ENCODE data around the gene CASZ1. TPM values are rescaled to one million over a fixed set of nuclear protein-coding genes. Genes with fewer than 3 reads are reported as not detected.

The CASZ1 gene
- polyA plus RNA-seq, 1 experiment, result 0.06 TPM

GRCh38 chr1:10685196-10685807 is 111.1 kb downstream of the CASZ1 start:
- no peak for TF ChIP-seq CTCF (IDR thresholded peaks at IDR 0.05; ENCODE audit: low read depth, low read length)
- peaks cover 11% of the 10 kb centered on the region for H3K27me3 ChIP-seq (ENCODE audit: control insufficient read depth, insufficient read depth, low read length)
- H3K27ac ChIP-seq (ENCODE audit: low read depth, low read length), result no peak overlapping the region
- no peak overlapping the region for H3K4me3 ChIP-seq (ENCODE audit: low read depth, low read length)
- no peaks in the 10 kb centered on the region; the same call in 1 of the 2 replicates for H3K9me3 ChIP-seq (ENCODE audit: control insufficient read depth, insufficient read depth, low read length)
- ChIA-PET POLR2A (no interaction called here), CTCF (no interaction called here)
- no peak for DNase-seq (ENCODE audit: low read depth, low spot score)

DNA sequence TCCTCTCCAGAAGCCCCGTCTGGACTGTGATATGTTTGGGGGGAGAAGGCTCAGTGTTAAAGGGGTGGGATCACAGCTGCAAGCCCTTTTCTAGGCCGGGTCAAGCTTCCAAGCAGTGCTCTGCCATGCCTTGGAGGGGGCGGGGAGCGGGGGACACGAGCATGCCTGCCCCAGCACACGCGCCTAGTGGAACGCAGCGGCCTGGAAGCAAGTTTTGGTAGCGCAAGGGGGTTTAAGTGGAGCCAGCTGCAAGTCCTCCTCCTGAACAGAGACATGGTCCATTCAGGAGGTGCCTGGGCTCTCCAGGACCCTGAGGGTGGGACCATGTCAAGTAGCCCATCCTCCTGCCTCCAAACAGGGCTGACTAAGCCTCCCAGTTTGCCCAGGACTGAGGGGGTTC is 112.2 kb downstream of the CASZ1 start:
- peaks cover 11% of the 10 kb centered on the region for H3K27me3 ChIP-seq (ENCODE audit: control insufficient read depth, insufficient read depth, low read length)
- ChIA-PET CTCF (no interaction called here), POLR2A (interaction anchor here (0.7 kb wide), 1 partner anchor 135 kb away, joined by 4 read pairs; no protein-coding TSS in a partner anchor)
- no peaks in the 10 kb centered on the region for H3K9me3 ChIP-seq (ENCODE audit: control insufficient read depth, insufficient read depth, low read length)
- no peak for DNase-seq (ENCODE audit: low read depth, low spot score)
- TF ChIP-seq CTCF (IDR thresholded peaks at IDR 0.05; ENCODE audit: low read depth, low read length), result no peak
- no peak overlapping the region for H3K27ac ChIP-seq (ENCODE audit: low read depth, low read length)
- H3K4me3 ChIP-seq (ENCODE audit: low read depth, low read length), result no peak overlapping the region

- Histone ChIP-seq H3K4me3 (ENCODE audit: low read depth, low read length) (no peak overlapping the region), H3K9me3 (ENCODE audit: control insufficient read depth, insufficient read depth, low read length) (no peaks in the 10 kb centered on the region), H3K27me3 (ENCODE audit: control insufficient read depth, insufficient read depth, low read length) (peaks cover 11% of the 10 kb centered on the region), H3K27ac (ENCODE audit: low read depth, low read length) (peak overlapping the region; percentile 21)
- POLR2A ChIA-PET, result no interaction called here
- TF ChIP-seq CTCF (IDR thresholded peaks at IDR 0.05; ENCODE audit: low read depth, low read length), result no peak
- no peak for DNase-seq (ENCODE audit: low read depth, low spot score)
- CTCF ChIA-PET, result no interaction called here
These were observed 113.8 kb downstream of the CASZ1 start for GRCh38 chr1:10682449-10683309.

GRCh38 chr1:10682108-10682445 is 114.4 kb downstream of the CASZ1 start:
- peaks cover 11% of the 10 kb centered on the region for H3K27me3 ChIP-seq (ENCODE audit: control insufficient read depth, insufficient read depth, low read length)
- no peak for TF ChIP-seq CTCF (IDR thresholded peaks at IDR 0.05; ENCODE audit: low read depth, low read length)
- ChIA-PET POLR2A (no interaction called here), CTCF (no interaction called here)
- no peak overlapping the region for H3K27ac ChIP-seq (ENCODE audit: low read depth, low read length)
- no peaks in the 10 kb centered on the region for H3K9me3 ChIP-seq (ENCODE audit: control insufficient read depth, insufficient read depth, low read length)
- no peak overlapping the region for H3K4me3 ChIP-seq (ENCODE audit: low read depth, low read length)
- DNase-seq (ENCODE audit: low read depth, low spot score), result no peak
